H1 (cell line): ENCODE data around the gene NFATC1. TPM values are rescaled to one million over a fixed set of nuclear protein-coding genes. Genes with fewer than 3 reads are reported as not detected.

Experiments
- CTCF ChIA-PET: fragments of 300-600 bp; sonication (Branson Sonifier 250); formaldehyde crosslinking; loops from one replicate; lab custom pipeline; 2021; ENCODE audit not compliant: partially characterized antibody; lab: Charles Lee
- POLR2A ChIA-PET: fragments of 300-600 bp; sonication (Branson Sonifier 250); formaldehyde crosslinking; loops from one replicate; lab custom pipeline; 2021; ENCODE audit warnings: inconsistent platforms; ENCODE audit not compliant: partially characterized antibody; lab: Charles Lee
- DNase-seq, 2 experiments: peaks; one replicate each; pipeline versions ENCODE4 v3.0.0 to v3.0.0-alpha.2; 2010 to 2022; ENCODE audit warnings: low spot score in 2 of 2, low read depth in 1 of 2, mixed read lengths in 1 of 2
- FAIRE-seq: peaks from 2 replicates; lab custom pipeline; 2011; peaks lifted over from hg19 to GRCh38; lab: Jason Lieb, UNC
- H2AFZ ChIP-seq: 2 replicates; pipeline ENCODE4 v1.8.1; 2012; ENCODE audit warnings: low read length, inconsistent platforms
- H2AK5ac ChIP-seq: 2 replicates; pipeline ENCODE4 v1.6.1; 2013; ENCODE audit warnings: low read depth, low read length
- H2BK120ac ChIP-seq: replicated peaks from 2 replicates; pipeline ENCODE3; 2013; ENCODE audit warnings: low read depth, low read length, inconsistent platforms
- H2BK12ac ChIP-seq: 2 replicates; pipeline ENCODE4 v1.6.1; 2013; ENCODE audit warnings: low read depth, low read length
- H2BK15ac ChIP-seq: 2 replicates; pipeline ENCODE4 v1.6.1; 2013; ENCODE audit warnings: low read length
- H2BK20ac ChIP-seq: 2 replicates; pipeline ENCODE4 v1.6.1; 2013; ENCODE audit warnings: low read length
- H2BK5ac ChIP-seq: 2 replicates; pipeline ENCODE4 v1.6.1; 2013; ENCODE audit warnings: low read depth, low read length
- H3K14ac ChIP-seq: 2 replicates; pipeline ENCODE4 v1.6.1; 2013; ENCODE audit warnings: inconsistent platforms; ENCODE audit not compliant: insufficient read length
- H3K18ac ChIP-seq: 2 replicates; pipeline ENCODE4 v1.6.1; 2013; ENCODE audit warnings: low read length; ENCODE audit errors: extremely low read depth
- H3K23ac ChIP-seq: 2 replicates; pipeline ENCODE4 v1.6.1; 2013; ENCODE audit warnings: inconsistent platforms; ENCODE audit not compliant: insufficient read length
- H3K23me2 ChIP-seq: 2 replicates; pipeline ENCODE4 v1.6.1; 2013; ENCODE audit warnings: low read depth, low read length
- H3K27ac ChIP-seq: 2 replicates; pipeline ENCODE4 v1.6.1; 2011; ENCODE audit warnings: low read depth, low read length, inconsistent platforms
- H3K27me3 ChIP-seq, 4 experiments: replicated peaks in 1 of 4; 1 replicate in 1 of 4; 2 replicates in 3 of 4; pipeline versions ENCODE4 v1.6.1 to v1.8.1; 2011 to 2013; ENCODE audit warnings: low read length in 3 of 4, mild to moderate bottlenecking in 3 of 4, inconsistent platforms in 2 of 4, mixed read lengths in 2 of 4, moderate library complexity in 1 of 4; ENCODE audit not compliant: control insufficient read depth in 3 of 4, insufficient read depth in 3 of 4; ENCODE audit errors: extremely low read depth in 1 of 4
- H3K36me3 ChIP-seq, 4 experiments: 2 replicates each; pipeline versions ENCODE4 v1.6.1 to v1.8.1; 2011 to 2013; ENCODE audit warnings: mild to moderate bottlenecking in 4 of 4, low read length in 3 of 4, moderate library complexity in 2 of 4, control low read depth in 1 of 4, inconsistent platforms in 1 of 4; ENCODE audit not compliant: insufficient read depth in 4 of 4, control insufficient read depth in 2 of 4
- H3K4ac ChIP-seq: replicated peaks from 2 replicates; pipeline ENCODE3; 2013; ENCODE audit warnings: low read length, low read depth, mixed read lengths, inconsistent platforms; ENCODE audit not compliant: insufficient read length
- H3K4me1 ChIP-seq, 4 experiments: replicated peaks in 1 of 4; 1 replicate in 1 of 4; 2 replicates in 3 of 4; pipeline versions ENCODE4 v1.6.1 to v1.8.1; 2011 to 2013; ENCODE audit warnings: low read length in 3 of 4, inconsistent platforms in 2 of 4, mixed read lengths in 1 of 4; ENCODE audit not compliant: insufficient read depth in 4 of 4, control insufficient read depth in 3 of 4
- H3K4me2 ChIP-seq, 2 experiments: 2 replicates each; pipeline versions ENCODE4 v1.6.1 to v1.8.1; 2011 to 2013; ENCODE audit warnings: low read depth in 2 of 2, low read length in 2 of 2, control low read depth in 1 of 2, inconsistent platforms in 1 of 2, mild to moderate bottlenecking in 1 of 2; ENCODE audit not compliant: insufficient read depth in 1 of 2
- H3K4me3 ChIP-seq, 4 experiments: fragments of 200-600, 300-600 bp in 1 of 4; sonication (generic), shearing (Covaris generic), sonication (Bioruptor Twin) in 1 of 4; 2 replicates each; pipeline versions ENCODE4 v1.5.1 to v1.8.1; 2011 to 2016; ENCODE audit warnings: low read length in 4 of 4, low read depth in 3 of 4, control low read depth in 2 of 4, inconsistent platforms in 2 of 4, mild to moderate bottlenecking in 2 of 4, mixed read lengths in 1 of 4, moderate library complexity in 1 of 4; ENCODE audit not compliant: insufficient read depth in 2 of 4; ENCODE audit errors: extremely low read depth in 1 of 4
- H3K56ac ChIP-seq: replicated peaks from 2 replicates; pipeline ENCODE3; 2013; ENCODE audit warnings: low read depth, mild to moderate bottlenecking, mixed read lengths, low read length, inconsistent platforms; ENCODE audit not compliant: insufficient read length
- H3K79me1 ChIP-seq: 2 replicates; pipeline ENCODE4 v1.6.1; 2013; ENCODE audit warnings: low read depth, low read length, control low read depth
- H3K79me2 ChIP-seq, 2 experiments: 2 replicates each; pipeline versions ENCODE4 v1.6.1 to v1.8.1; 2012 to 2013; ENCODE audit warnings: low read length in 2 of 2, mild to moderate bottlenecking in 2 of 2, inconsistent platforms in 1 of 2; ENCODE audit not compliant: insufficient read depth in 2 of 2, control insufficient read depth in 1 of 2
- H3K9ac ChIP-seq, 4 experiments: replicated peaks in 1 of 4; 1 replicate in 1 of 4; 2 replicates in 3 of 4; pipeline versions ENCODE4 v1.6.1 to v1.8.1; 2011 to 2013; ENCODE audit warnings: low read depth in 3 of 4, low read length in 3 of 4, control low read depth in 2 of 4, mild to moderate bottlenecking in 2 of 4, moderate library complexity in 2 of 4, inconsistent platforms in 1 of 4; ENCODE audit errors: extremely low read depth in 1 of 4
- H3K9me3 ChIP-seq, 2 experiments: 2 replicates each; pipeline versions ENCODE4 v1.6.1 to v1.8.1; 2012 to 2013; ENCODE audit warnings: mild to moderate bottlenecking in 2 of 2, moderate library complexity in 2 of 2, control low read depth in 1 of 2, inconsistent platforms in 1 of 2, low read depth in 1 of 2, low read length in 1 of 2, mixed read lengths in 1 of 2; ENCODE audit not compliant: insufficient read depth in 2 of 2
- H4K20me1 ChIP-seq, 2 experiments: replicated peaks in 1 of 2; 2 replicates each; pipeline versions ENCODE3 to v1.8.1; 2011 to 2013; ENCODE audit warnings: inconsistent platforms in 2 of 2, low read length in 2 of 2, mild to moderate bottlenecking in 1 of 2; ENCODE audit not compliant: insufficient read depth in 2 of 2, control insufficient read depth in 1 of 2
- H4K5ac ChIP-seq: 2 replicates; pipeline ENCODE4 v1.6.1; 2013; ENCODE audit warnings: low read length, low read depth, mixed read lengths, inconsistent platforms; ENCODE audit not compliant: insufficient read length
- H4K8ac ChIP-seq: 2 replicates; pipeline ENCODE4 v1.8.0; 2013; ENCODE audit warnings: mild to moderate bottlenecking, moderate library complexity, low read length, inconsistent platforms; ENCODE audit not compliant: insufficient read depth; ENCODE audit errors: extremely low read depth
- H4K91ac ChIP-seq: replicated peaks from 2 replicates; pipeline ENCODE3; 2013; ENCODE audit warnings: low read length, mixed read lengths, inconsistent platforms; ENCODE audit not compliant: insufficient read length
- CEBPB ChIP-seq: IDR thresholded peaks from 2 replicates; pipeline ENCODE4 v1.6.1; 2012; ENCODE audit warnings: low read depth, low read length
- NANOG ChIP-seq: IDR thresholded peaks from 2 replicates; pipeline ENCODE4 v1.6.1; 2011; ENCODE audit warnings: low read length, low read depth, mild to moderate bottlenecking, inconsistent platforms; ENCODE audit not compliant: insufficient read depth, poor library complexity, severe bottlenecking
- PHF8 ChIP-seq: fragments of 200-600 bp; sonication (generic); conservative IDR thresholded peaks from 2 replicates; pipeline ENCODE4 v1.7.1; 2012; ENCODE audit warnings: low read depth, mild to moderate bottlenecking, inconsistent platforms, low read length, moderate library complexity
- POU5F1 ChIP-seq: IDR thresholded peaks from 2 replicates; pipeline ENCODE4 v1.6.1; 2011; ENCODE audit warnings: low read depth, mild to moderate bottlenecking, low read length, moderate library complexity
- RFX5 ChIP-seq: IDR thresholded peaks from 2 replicates; pipeline ENCODE4 v1.6.1; 2011; ENCODE audit warnings: low read depth, low read length, improper control_type of control experiment, borderline replicate concordance
- SAP30 ChIP-seq: fragments of 300-600 bp; sonication (generic); IDR thresholded peaks from 2 replicates; pipeline ENCODE4 v1.7.1; 2012; ENCODE audit warnings: low read length, moderate library complexity, mild to moderate bottlenecking, inconsistent platforms; ENCODE audit not compliant: insufficient read depth, insufficient replicate concordance
- SIX5 ChIP-seq: IDR thresholded peaks from 2 replicates; pipeline ENCODE4 v1.6.1; 2011; ENCODE audit warnings: mild to moderate bottlenecking, low read depth, low read length
- SUZ12 ChIP-seq: fragments of 200-600 bp; sonication (generic); IDR thresholded peaks from 2 replicates; pipeline ENCODE4 v1.6.1; 2012; ENCODE audit warnings: mild to moderate bottlenecking, inconsistent platforms, low read length, moderate library complexity, mixed read lengths
- TBP ChIP-seq: IDR thresholded peaks from 2 replicates; pipeline ENCODE4 v1.6.1; 2011; ENCODE audit warnings: low read depth, low read length, improper control_type of control experiment
- TCF12 ChIP-seq: IDR thresholded peaks from 2 replicates; pipeline ENCODE4 v1.6.1; 2011; ENCODE audit warnings: low read depth, mild to moderate bottlenecking, low read length
- WGBS, 2 experiments: shearing (Covaris generic) in 1 of 2; methylation state at CpG; one replicate each; pipeline versions ENCODE4 v1.1.6 to v1.1.7; 2013 to 2015; ENCODE audit warnings: low lambda C conversion rate in 2 of 2, mixed read lengths in 2 of 2, inconsistent platforms in 1 of 2, low coverage in 1 of 2, missing lambda C conversion rate in 1 of 2; ENCODE audit not compliant: insufficient replicate concordance in 2 of 2, insufficient coverage in 1 of 2, insufficient read length in 1 of 2; ENCODE audit errors: extremely low coverage in 1 of 2, missing lambda C conversion rate in 1 of 2; 5-methylcytosine and 5-hydroxymethylcytosine counted together
- polyA plus RNA-seq, 7 experiments: library from polyadenylated mRNA; depleted of rRNA in 3 of 7; stranded (reverse) in 5 of 7; unstranded in 2 of 7; fragments of >200 nt in 5 of 7; fragments of 200-250 nt in 2 of 7; gene quantifications; 1 replicate in 5 of 7; 2 replicates in 1 of 7; 4 replicates in 1 of 7; pipeline versions ENCODE4 v1.2.1 to v1.2.3, GENCODE V29; 2011 to 2013; ENCODE audit warnings: missing spikeins in 2 of 7, mixed read lengths in 2 of 7
- total RNA-seq: library from RNA; stranded (reverse); fragmentation: NEBNext Ultra II Directional; extraction: Animal tissue kit (Norgen Biotek cat#: 25700); gene quantifications from 2 replicates; pipeline ENCODE4 v1.2.1, GENCODE V29; 2021
- TF ChIP-seq, protein P1 (sequence below): IDR thresholded peaks from 2 replicates; pipeline ENCODE4 v1.6.1; 2012; ENCODE audit warnings: inconsistent platforms
- TF ChIP-seq, protein P2 (sequence below): IDR thresholded peaks from 2 replicates; pipeline ENCODE4 v1.6.1; 2011; ENCODE audit warnings: low read depth, mild to moderate bottlenecking, low read length; ENCODE audit not compliant: insufficient read depth

Gene NFATC1
- total and polyA plus RNA-seq, 2 of the 8 experiments (the other 6 are each of a cell fraction or from before 2014, with no cell fraction given): 2.0 to 6.6 TPM

DNA sequence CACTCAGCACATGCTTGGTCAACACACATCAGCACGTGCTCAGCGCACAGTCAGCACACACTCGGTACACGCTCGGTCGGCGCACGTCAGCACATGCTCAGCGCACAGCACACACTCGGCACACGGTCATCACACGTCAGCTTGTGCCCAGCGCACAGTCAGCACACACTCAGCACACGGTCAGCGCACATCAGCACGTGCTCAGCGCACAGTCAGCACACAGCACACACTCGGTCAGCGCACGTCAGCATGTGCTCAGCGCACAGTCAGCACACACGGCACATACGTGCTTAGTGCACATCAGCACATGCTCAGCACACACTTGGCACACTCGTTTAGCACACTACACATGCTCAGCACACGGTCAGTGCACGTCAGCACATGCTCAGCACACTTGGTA is 49.7 kb upstream of the NFATC1 start:
- 95% methylated on average over 26 of the region's 26 CpGs; no CpG with 5 or more reads in 1 of the 2 experiments for WGBS, 2 experiments
- DNase-seq (no peak), FAIRE-seq (no peak)
- Histone ChIP-seq H2BK12ac (peak overlapping the region; percentile 51; the same call in 1 of the 2 replicates), H3K9me3 (no peaks in the 10 kb centered on the region), H3K23me2 (no peaks in the 10 kb centered on the region), H4K5ac (no peak overlapping the region), H4K91ac (peak overlapping the region; percentile 22), H3K18ac (no peak overlapping the region), H3K4me3 (no peak overlapping the region), H3K36me3 (peaks cover 11 to 26% (median 18%) of the 10 kb centered on the region in 4 experiments; a peak in 7 of 8 replicates), H2BK20ac (no peak overlapping the region; the same call in 1 of the 2 replicates), H2AK5ac (peak overlapping the region; percentile 1; the same call in 1 of the 2 replicates), H3K79me1 (no peaks in the 10 kb centered on the region; the same call in 1 of the 2 replicates), H3K4me1 (0 out of 7 replicates have a peak, but pooled peaks cover 0 to 3% (median 0%) of the 10 kb centered on the region in 4 experiments), H2AFZ (no peak overlapping the region), H4K20me1 (peaks cover 0 to 7% of the 10 kb centered on the region in 2 experiments), H2BK5ac (peak overlapping the region; percentile 3; the same call in 1 of the 2 replicates), H3K56ac (no peak overlapping the region), H3K79me2 (no peaks in the 10 kb centered on the region), H2BK15ac (no peak overlapping the region), H3K27ac (no peak overlapping the region), H3K9ac (no peak overlapping the region; a peak in 1 of 7 replicates), H3K4me2 (no peak overlapping the region), H3K27me3 (no peaks in the 10 kb centered on the region; a peak in 1 of 7 replicates), H2BK120ac (no peak overlapping the region), H3K4ac (no peak overlapping the region), H3K14ac (no peak overlapping the region), H4K8ac (no peak overlapping the region), H3K23ac (no peak overlapping the region)
- ChIA-PET POLR2A (no interaction called here), CTCF (no interaction called here)
- TF ChIP-seq CEBPB: no peak
- TF ChIP-seq TCF12: no peak
- TF ChIP-seq SUZ12: no peak
- no peak for TF ChIP-seq SIX5
- TF ChIP-seq POU5F1: no peak
- TF ChIP-seq, protein P1, sequence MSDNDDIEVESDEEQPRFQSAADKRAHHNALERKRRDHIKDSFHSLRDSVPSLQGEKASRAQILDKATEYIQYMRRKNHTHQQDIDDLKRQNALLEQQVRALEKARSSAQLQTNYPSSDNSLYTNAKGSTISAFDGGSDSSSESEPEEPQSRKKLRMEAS: no peak
- TF ChIP-seq, protein P2, sequence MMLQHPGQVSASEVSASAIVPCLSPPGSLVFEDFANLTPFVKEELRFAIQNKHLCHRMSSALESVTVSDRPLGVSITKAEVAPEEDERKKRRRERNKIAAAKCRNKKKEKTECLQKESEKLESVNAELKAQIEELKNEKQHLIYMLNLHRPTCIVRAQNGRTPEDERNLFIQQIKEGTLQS: no peak
- TF ChIP-seq SAP30: no peak
- no peak for TF ChIP-seq RFX5
- no peak for TF ChIP-seq NANOG
- TF ChIP-seq PHF8: no peak
- TF ChIP-seq TBP: no peak
